OCI-LY1 (cell line): ENCODE results near the gene ALOX15.

ENCODE experiments used
- H2AFZ ChIP-seq: fragments of 200-600 bp; sonication (generic), shearing (Covaris generic); 2 replicates; pipeline ENCODE4 v1.6.0; 2014; ENCODE audit warnings: antibody characterized with exemption, mild to moderate bottlenecking, low read length
- H3F3A ChIP-seq: fragments of 200-600 bp; sonication (generic), shearing (Covaris generic); 2 replicates; pipeline ENCODE4 v1.6.0; 2014; ENCODE audit warnings: mild to moderate bottlenecking, antibody characterized with exemption, low read length, moderate library complexity; ENCODE audit not compliant: insufficient read depth
- H3K27ac ChIP-seq: fragments of 200-600 bp; sonication (generic); 2 replicates; pipeline ENCODE4 v1.5.1; 2014; ENCODE audit warnings: low read length, mixed run types, mild to moderate bottlenecking, low read depth; ENCODE audit not compliant: poor library complexity, severe bottlenecking
- H3K27me3 ChIP-seq: fragments of 200-600 bp; sonication (generic); 2 replicates; pipeline ENCODE4 v1.6.0; 2014; ENCODE audit warnings: antibody characterized with exemption, mild to moderate bottlenecking, low read length, moderate library complexity; ENCODE audit not compliant: insufficient read depth
- H3K36me3 ChIP-seq: fragments of 200-600 bp; sonication (generic); 2 replicates; pipeline ENCODE4 v1.6.1; 2014; ENCODE audit warnings: mild to moderate bottlenecking, antibody characterized with exemption, low read length, moderate library complexity, mixed read lengths; ENCODE audit not compliant: insufficient read depth
- H3K4me1 ChIP-seq: fragments of 200-600 bp; sonication (generic); 2 replicates; pipeline ENCODE4 v1.5.1; 2014; ENCODE audit warnings: mild to moderate bottlenecking, low read length, moderate library complexity; ENCODE audit not compliant: insufficient read depth, severe bottlenecking
- H3K4me2 ChIP-seq: fragments of 200-600 bp; sonication (generic), shearing (Covaris generic); 2 replicates; pipeline ENCODE4 v1.6.1; 2014; ENCODE audit warnings: low read length
- H3K4me3 ChIP-seq: fragments of 200-600 bp; sonication (generic); 2 replicates; pipeline ENCODE4 v1.5.1; 2014; ENCODE audit warnings: low read length, low read depth, mild to moderate bottlenecking, mixed read lengths; ENCODE audit not compliant: poor library complexity, severe bottlenecking
- H3K79me2 ChIP-seq: fragments of 200-600 bp; shearing (Covaris generic); 2 replicates; pipeline ENCODE4 v1.6.1; 2016; ENCODE audit warnings: mixed run types, low read length, mixed read lengths; ENCODE audit not compliant: insufficient read depth
- H3K9ac ChIP-seq: fragments of 200-600 bp; sonication (generic), shearing (Covaris generic); 2 replicates; pipeline ENCODE4 v1.6.1; 2014; ENCODE audit warnings: mild to moderate bottlenecking, low read length, mixed read lengths
- H3K9me2 ChIP-seq: fragments of 200-600 bp; sonication (generic), shearing (Covaris generic); 2 replicates; pipeline ENCODE4 v1.6.1; 2014; ENCODE audit warnings: low read depth, mild to moderate bottlenecking, low read length, mixed read lengths
- H3K9me3 ChIP-seq: fragments of 200-600 bp; shearing (Covaris generic); 2 replicates; pipeline ENCODE4 v1.6.1; 2014; ENCODE audit warnings: low read length, mixed read lengths
- H4K20me1 ChIP-seq: fragments of 200-600 bp; sonication (generic), shearing (Covaris generic); 2 replicates; pipeline ENCODE4 v1.6.0; 2016; ENCODE audit warnings: mild to moderate bottlenecking, low read length; ENCODE audit not compliant: insufficient read depth
- EZH2 ChIP-seq: fragments of 200-600 bp; sonication (generic), shearing (Covaris generic); IDR thresholded peaks from 2 replicates; pipeline ENCODE4 v1.8.0; 2017; ENCODE audit warnings: borderline replicate concordance, mixed run types, mild to moderate bottlenecking, antibody characterized with exemption, low read length, moderate library complexity, mixed read lengths
- TF ChIP-seq, protein P1 (sequence below): fragments of 200-600 bp; sonication (generic), shearing (Covaris generic); IDR thresholded peaks from 2 replicates; pipeline ENCODE4 v1.5.1; 2017; ENCODE audit warnings: mild to moderate bottlenecking, antibody characterized with exemption, low read length, moderate library complexity, mixed read lengths

Gene ALOX15

DNA sequence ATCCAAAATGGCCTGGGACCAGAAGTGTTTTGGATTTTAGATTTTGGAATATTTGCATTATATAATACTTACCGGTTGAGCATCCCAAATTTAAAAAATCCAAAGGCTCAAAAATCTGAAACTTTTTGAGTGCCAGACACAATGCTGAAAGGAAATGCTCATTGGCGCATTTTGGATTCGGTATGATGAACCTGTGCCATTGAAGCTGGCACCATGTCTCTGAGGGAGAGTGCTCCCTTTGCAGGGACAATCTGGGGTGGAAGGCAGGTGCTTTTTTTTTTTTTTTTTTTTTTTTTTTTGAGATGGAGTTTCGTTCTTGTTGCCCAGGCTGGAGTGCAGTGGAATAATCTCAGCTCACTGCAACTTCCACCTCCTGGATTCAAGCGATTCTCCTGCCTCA, 39.4 kb downstream of the ALOX15 start:
- Histone ChIP-seq H3K9ac (no peak overlapping the region), H3K27ac (no peak overlapping the region), H3F3A (no peaks in the 10 kb centered on the region), H3K9me2 (no peaks in the 10 kb centered on the region), H3K79me2 (no peaks in the 10 kb centered on the region), H3K4me2 (no peak overlapping the region), H3K9me3 (no peaks in the 10 kb centered on the region), H3K27me3 (peaks cover 6% of the 10 kb centered on the region; the same call in 1 of the 2 replicates), H3K4me3 (no peak overlapping the region), H4K20me1 (no peaks in the 10 kb centered on the region), H2AFZ (no peak overlapping the region), H3K36me3 (no peaks in the 10 kb centered on the region), H3K4me1 (no peaks in the 10 kb centered on the region)
- TF ChIP-seq EZH2 = no peak
- TF ChIP-seq, protein P1, sequence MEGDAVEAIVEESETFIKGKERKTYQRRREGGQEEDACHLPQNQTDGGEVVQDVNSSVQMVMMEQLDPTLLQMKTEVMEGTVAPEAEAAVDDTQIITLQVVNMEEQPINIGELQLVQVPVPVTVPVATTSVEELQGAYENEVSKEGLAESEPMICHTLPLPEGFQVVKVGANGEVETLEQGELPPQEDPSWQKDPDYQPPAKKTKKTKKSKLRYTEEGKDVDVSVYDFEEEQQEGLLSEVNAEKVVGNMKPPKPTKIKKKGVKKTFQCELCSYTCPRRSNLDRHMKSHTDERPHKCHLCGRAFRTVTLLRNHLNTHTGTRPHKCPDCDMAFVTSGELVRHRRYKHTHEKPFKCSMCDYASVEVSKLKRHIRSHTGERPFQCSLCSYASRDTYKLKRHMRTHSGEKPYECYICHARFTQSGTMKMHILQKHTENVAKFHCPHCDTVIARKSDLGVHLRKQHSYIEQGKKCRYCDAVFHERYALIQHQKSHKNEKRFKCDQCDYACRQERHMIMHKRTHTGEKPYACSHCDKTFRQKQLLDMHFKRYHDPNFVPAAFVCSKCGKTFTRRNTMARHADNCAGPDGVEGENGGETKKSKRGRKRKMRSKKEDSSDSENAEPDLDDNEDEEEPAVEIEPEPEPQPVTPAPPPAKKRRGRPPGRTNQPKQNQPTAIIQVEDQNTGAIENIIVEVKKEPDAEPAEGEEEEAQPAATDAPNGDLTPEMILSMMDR = no peak

DNA sequence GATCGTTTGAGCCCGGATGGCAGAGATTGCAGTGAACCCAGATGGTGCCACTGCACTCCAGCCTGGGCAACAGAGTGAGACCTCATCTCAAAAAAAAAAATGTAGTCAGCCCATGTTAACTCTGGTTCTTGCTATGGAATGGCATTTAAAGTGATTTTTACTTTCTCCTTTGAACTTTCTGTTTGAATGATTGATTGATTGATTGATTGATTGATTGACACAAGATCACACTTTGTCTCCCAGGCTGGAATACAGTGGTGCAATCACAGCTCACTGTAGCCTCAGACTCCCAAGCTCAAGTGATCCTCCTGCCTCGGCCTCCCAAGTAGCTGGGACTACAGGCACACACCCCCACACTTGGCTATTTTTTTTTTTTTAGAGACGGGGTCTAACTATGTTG, 40.2 kb downstream of the ALOX15 start:
- H3K4me1 ChIP-seq = no peaks in the 10 kb centered on the region
- H3F3A ChIP-seq = no peaks in the 10 kb centered on the region
- H4K20me1 ChIP-seq = no peaks in the 10 kb centered on the region
- H3K9me3 ChIP-seq = no peaks in the 10 kb centered on the region
- peaks cover 6% of the 10 kb centered on the region; the same call in 1 of the 2 replicates for H3K27me3 ChIP-seq
- TF ChIP-seq, protein P1 = no peak
- no peak for TF ChIP-seq EZH2
- H3K9me2 ChIP-seq = no peaks in the 10 kb centered on the region
- no peak overlapping the region for H3K27ac ChIP-seq
- H3K4me3 ChIP-seq = no peak overlapping the region
- no peak overlapping the region for H3K9ac ChIP-seq
- no peaks in the 10 kb centered on the region for H3K79me2 ChIP-seq
- no peak overlapping the region for H3K4me2 ChIP-seq
- H2AFZ ChIP-seq = no peak overlapping the region
- H3K36me3 ChIP-seq = no peaks in the 10 kb centered on the region

DNA sequence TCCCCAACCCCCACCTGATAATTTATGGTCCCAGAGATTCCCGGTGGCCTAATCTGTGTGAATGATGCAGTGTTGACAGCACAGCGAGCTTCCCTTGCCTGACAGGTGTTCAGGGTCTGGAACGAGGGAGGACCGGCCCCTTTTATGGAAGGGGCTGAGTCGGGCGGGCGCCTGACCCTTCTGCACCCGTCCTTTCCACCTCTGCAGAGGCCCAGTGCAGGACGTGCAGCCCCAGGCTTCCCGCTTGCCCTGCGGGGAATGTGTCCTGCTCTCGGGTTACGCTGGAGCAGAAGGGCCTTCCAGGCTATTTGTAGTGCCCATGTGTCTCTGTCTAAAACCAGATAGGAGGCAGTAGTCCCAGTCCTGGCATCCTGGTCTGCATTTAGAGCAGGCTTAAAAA, 40.9 kb downstream of the ALOX15 start:
- no peaks in the 10 kb centered on the region for H3K4me1 ChIP-seq
- H3K4me3 ChIP-seq = no peak overlapping the region
- peaks cover 3% of the 10 kb centered on the region; the same call in 1 of the 2 replicates for H3K27me3 ChIP-seq
- no peaks in the 10 kb centered on the region for H3K9me2 ChIP-seq
- no peak overlapping the region for H2AFZ ChIP-seq
- no peaks in the 10 kb centered on the region for H3K79me2 ChIP-seq
- H3K36me3 ChIP-seq = no peaks in the 10 kb centered on the region
- no peaks in the 10 kb centered on the region for H3F3A ChIP-seq
- H3K4me2 ChIP-seq = no peak overlapping the region
- H3K9me3 ChIP-seq = no peaks in the 10 kb centered on the region
- H3K9ac ChIP-seq = no peak overlapping the region
- H3K27ac ChIP-seq = no peak overlapping the region
- no peaks in the 10 kb centered on the region for H4K20me1 ChIP-seq
- TF ChIP-seq, protein P1 = no peak
- no peak for TF ChIP-seq EZH2
